ENCODE data around the gene TMC6. TPM values are rescaled to one million over a fixed set of nuclear protein-coding genes. Genes with fewer than 3 reads are reported as not detected.
"Not testable (repeated sequence)": the region's sequence is repeated elsewhere in the genome, so short reads cannot be mapped to it uniquely, and the experiment has no call there.

Gene TMC6
- total RNA-seq, 1 experiment from 2014 or later, result 6.1 TPM

GRCh38 chr17:78154903-78155811 is 26.6 kb upstream of the TMC6 start:
- DNase-seq (ENCODE audit: low read depth), result no peak

GRCh38 chr17:78151514-78152008 is 23.0 kb upstream of the TMC6 start:
- DNase-seq (ENCODE audit: low read depth), result no peak

DNA sequence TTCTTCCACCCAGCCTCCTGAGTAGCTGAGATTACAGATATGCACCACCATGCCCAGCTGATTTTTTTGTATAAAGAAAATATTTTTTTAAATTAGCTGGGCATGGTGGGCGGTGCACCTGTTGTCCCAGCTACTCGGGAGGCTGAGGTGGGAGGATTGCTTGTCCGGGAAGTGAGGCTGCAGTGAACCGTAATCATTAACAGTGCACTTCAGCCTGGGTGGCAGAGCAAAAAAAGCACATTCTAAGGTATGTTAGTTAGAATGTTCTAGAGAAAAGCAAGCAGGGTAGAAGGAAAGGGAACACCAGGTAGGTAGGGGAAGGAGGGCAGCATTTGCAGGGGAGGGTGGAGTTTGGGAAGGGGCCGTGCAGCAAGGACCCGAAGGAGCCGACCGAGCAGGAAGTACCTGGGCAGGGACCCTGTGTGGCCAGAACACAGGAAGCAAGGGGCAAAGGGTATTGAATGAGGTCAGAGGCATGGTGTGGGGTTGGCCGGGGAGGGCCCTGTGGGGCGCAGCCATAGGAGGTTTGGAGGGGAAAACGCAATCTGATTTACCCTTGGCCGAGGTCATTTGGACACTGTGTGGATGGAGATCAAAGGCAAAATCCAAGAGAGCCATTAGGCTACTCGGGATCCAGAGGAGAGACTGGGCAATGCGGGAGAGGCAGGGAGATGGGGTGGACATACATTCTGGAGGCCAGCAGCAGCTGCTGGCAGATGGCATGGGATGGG is 19.9 kb upstream of the TMC6 start:
- DNase-seq (ENCODE audit: low read depth), result no peak

DNA sequence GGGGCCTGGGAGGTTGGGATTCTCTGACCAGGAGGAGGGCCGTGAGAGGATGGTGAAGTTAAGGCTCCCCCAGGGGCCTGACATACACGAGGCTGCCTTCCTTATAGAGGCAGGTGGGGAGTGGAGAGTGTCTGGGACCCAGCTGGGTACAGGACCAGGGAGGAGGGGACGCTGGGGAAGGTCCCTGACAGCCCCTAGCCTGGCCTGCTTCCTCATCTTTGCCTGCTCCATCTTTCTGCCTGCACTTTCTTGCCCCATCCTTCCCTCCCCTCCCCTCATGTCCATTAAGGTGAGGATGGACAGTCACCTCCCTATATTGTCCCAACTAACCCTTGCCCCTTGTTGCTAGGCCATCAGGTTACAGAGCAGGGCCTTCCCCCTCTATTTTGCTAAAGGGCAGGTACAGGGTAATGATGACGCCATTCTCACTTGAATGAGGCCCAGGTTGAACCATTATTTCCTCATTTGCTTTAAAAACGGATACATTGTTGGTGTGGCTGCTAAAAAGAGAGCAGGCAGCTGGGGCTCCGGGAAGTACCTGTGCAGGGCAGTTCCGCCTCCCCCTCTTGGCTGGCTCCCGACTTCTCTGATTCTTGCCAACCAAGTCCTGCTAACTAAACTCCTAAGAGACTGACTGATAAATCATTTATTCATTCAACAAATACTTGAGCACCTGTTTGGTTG is 18.9 kb upstream of the TMC6 start:
- DNase-seq (ENCODE audit: low read depth), result no peak

DNA sequence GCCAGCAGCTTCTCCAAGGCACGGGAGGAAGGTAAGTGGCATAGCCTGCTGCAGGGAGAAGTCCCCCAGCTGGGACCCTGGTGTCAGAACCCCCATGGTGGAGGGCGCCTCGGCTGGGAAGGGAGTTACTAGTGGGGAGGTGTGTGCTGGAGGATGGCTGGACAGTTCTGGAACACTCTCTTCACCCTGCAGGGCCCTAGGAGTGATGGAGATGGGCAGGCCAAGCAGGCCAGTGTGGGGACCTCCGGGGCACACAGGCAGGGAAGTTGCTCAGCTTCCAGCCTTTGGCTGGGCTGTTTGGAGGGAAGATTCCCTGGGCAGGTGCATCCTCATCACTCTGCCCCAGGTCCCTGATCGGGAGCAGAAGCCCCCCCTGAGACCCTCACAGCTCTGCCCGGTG is 18.3 kb upstream of the TMC6 start:
- no peak for DNase-seq (ENCODE audit: low read depth)

GRCh38 chr17:78146471-78146869 is 17.9 kb upstream of the TMC6 start:
- no peak for DNase-seq (ENCODE audit: low read depth)

DNA sequence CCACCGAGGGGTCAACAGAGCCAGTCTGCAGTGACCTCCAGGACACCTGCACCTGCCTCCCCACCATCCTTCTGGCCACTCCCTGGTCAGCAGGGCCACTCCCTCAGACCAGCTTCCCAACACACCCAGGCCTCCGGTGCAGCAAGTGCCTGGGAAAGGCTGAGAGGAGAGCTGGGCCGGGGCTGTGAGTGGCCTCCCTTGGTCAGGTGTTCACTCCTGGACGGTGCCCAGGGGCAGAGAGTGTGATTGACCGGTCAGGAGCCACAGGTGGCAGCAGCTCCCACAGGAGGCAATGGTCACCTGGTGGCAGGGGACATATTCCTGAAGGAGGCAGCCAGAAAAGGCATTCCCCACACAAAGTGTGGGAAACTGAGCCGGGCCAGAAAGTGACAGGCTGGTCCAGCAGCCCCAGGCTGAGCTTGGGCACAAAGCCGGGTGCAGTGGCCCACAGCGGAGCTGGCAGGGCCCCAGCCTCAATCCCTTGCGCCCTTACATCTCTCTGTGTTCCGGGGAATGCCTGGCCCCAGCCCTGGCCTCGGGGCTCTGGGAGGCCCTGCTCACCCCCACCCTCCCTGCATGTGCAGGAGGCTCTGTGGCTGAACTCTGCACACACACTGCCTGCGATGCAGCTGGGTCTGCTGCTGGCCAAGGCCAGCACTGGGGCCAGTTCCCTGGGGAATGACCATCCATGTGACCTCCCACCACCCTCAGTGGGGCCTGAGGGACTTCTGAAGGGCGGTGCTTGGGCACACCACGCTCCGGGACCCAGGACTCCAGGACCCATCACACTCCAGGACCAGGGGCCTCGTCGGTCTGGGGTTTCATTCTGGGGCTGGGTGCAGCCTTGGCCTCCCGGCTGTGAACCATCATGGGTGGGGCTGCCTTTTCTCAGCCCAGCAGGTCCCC is 16.4 kb upstream of the TMC6 start:
- DNase-seq (ENCODE audit: low read depth), result no peak

- DNase-seq (ENCODE audit: low read depth), result peak; percentile 72
Measured at GRCh38 chr17:78144147-78144719, 15.7 kb upstream of the TMC6 start.

- DNase-seq (ENCODE audit: low read depth), result no peak
Measured at GRCh38 chr17:78143214-78144146, 14.9 kb upstream of the TMC6 start.

GRCh38 chr17:78142119-78142861 is 13.7 kb upstream of the TMC6 start:
- peak; percentile 94 for DNase-seq (ENCODE audit: low read depth)

GRCh38 chr17:78141437-78142118 is 13.0 kb upstream of the TMC6 start:
- no peak for DNase-seq (ENCODE audit: low read depth)

DNA sequence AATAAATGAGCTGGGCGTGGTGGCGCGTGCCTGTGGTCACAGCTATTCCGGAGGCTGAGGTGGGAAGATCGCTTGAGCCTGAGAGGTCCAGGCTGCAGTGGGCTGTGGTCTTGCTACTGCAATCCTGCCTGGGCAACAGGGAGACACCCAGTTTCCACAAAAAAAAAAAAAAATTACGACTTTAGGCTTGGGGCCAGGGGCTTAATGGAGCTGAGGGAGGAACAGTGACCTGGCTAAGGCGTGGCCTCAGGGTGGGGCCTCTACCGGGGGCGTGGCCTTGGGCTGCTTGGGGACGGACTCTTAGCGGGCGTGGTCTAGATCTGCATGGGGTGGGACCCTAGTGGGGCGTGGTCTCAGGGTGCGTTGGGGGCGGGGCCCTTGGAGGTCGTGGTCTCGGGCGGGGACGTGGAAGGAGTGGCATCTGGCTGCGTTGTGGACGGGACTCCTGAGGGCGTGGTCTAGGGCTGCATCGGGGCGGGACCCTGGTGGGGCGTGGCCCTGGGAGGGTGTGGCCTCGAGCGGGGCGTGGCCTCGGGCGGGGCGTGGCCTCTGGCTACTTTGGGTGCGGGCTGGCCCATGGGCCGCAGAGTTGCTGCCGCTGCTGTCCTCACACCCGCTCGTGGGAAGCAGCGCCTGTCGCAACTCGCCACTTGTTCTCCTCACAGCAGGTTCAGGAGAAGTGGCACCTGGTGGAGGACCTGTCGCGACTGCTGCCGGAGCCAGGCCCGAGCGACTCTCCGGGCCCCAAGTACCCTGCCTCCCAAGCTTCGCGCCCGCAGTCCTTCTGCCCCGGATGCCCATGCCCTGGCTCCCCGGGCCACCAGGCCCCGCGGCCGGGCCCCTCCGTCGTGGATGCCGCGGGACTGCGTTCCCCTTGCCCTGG is 11.9 kb upstream of the TMC6 start:
- DNase-seq (ENCODE audit: low read depth), result peak; percentile 88

DNA sequence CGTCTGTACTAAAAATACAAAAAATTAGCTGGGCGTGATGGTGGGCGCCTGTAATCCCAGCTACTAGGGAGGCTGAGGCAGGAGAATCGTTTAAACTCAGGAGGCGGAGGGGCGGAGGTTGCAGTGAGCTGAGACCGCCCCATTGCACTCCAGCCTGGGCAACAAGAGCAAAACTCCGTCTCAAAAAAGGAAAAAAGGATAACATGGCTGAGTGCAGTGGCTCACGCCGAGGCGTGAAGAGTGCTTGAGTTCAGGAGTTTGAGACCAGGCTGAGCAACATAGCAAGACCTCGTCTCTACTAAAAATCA is 11.3 kb upstream of the TMC6 start:
- not testable (repeated sequence) for DNase-seq (ENCODE audit: low read depth)

GRCh38 chr17:78138204-78139060 is 9.9 kb upstream of the TMC6 start:
- no peak for DNase-seq (ENCODE audit: low read depth)

- DNase-seq (ENCODE audit: low read depth), result no peak
Measured at GRCh38 chr17:78137392-78138203, 9.0 kb upstream of the TMC6 start.
